ENCODE results near the gene OR7C1. TPM values are rescaled to one million over a fixed set of nuclear protein-coding genes. Genes with fewer than 3 reads are reported as not detected.

The OR7C1 gene
- total and polyA plus RNA-seq, 2 of the 8 experiments (the other 6 are each of a cell fraction or from before 2014, with no cell fraction given), result not detected

DNA sequence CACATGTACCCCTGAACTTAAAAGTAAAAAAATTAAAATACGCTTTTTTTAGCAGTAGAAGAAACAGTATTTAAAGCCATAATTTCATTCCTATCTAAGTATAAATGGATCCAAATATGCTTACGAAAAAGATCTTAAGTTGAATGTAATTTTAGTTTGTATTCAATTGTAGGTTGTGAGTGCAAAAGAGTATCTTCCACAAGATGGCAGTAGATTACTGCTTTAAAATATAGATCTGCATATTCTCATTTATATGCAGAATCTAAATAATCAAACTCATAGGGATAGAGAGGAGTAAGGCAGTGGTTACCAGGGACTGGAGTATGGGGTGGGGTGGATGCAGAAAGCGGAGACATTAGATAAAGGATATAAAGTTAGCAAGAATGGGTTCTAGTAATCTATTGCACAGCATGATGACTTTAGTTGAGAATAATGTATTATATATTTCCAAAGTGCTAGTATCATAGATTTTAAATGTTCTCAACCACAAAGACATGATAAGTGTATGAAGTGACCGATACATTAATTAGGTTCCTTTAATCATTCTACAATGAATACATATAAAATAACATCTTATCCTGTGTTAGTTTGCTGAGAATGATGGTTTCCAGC lies 36.7 kb upstream of the OR7C1 start:
- CTCF ChIA-PET (ENCODE audit: partially characterized antibody), result interaction anchor here (0.6 kb wide), 1 partner anchor 277 kb away, joined by 3 read pairs; no protein-coding TSS in a partner anchor
- Histone ChIP-seq H3K27me3 (replicated peaks in 1 of 4; ENCODE audit: control insufficient read depth in 3 of 4, extremely low read depth in 1 of 4, insufficient read depth in 3 of 4, low read length in 3 of 4) (no peaks in the 10 kb centered on the region), H3K56ac (replicated peaks; ENCODE audit: insufficient read length, low read depth, low read length) (no peak overlapping the region), H3K23me2 (ENCODE audit: low read depth, low read length) (no peaks in the 10 kb centered on the region; the same call in 1 of the 2 replicates), H4K20me1 (replicated peaks in 1 of 2; ENCODE audit: control insufficient read depth in 1 of 2, insufficient read depth in 2 of 2, low read length in 2 of 2) (no peaks in the 10 kb centered on the region), H3K4ac (replicated peaks; ENCODE audit: insufficient read length, low read depth, low read length) (no peak overlapping the region), H3K14ac (ENCODE audit: insufficient read length) (no peak overlapping the region), H3K4me3 (ENCODE audit: extremely low read depth in 1 of 4, insufficient read depth in 2 of 4, low read depth in 3 of 4, low read length in 4 of 4) (no peak overlapping the region), H3K4me1 (replicated peaks in 1 of 4; ENCODE audit: control insufficient read depth in 3 of 4, insufficient read depth in 4 of 4, low read length in 3 of 4) (no peaks in the 10 kb centered on the region), H3K4me2 (ENCODE audit: insufficient read depth in 1 of 2, low read depth in 2 of 2, low read length in 2 of 2) (no peak overlapping the region), H2BK120ac (replicated peaks; ENCODE audit: low read depth, low read length) (no peak overlapping the region), H3K18ac (ENCODE audit: extremely low read depth, low read length) (no peak overlapping the region), H3K9me3 (ENCODE audit: insufficient read depth in 2 of 2, low read depth in 1 of 2, low read length in 1 of 2) (peaks cover 35 to 53% of the 10 kb centered on the region in 2 experiments), H3K23ac (ENCODE audit: insufficient read length) (no peak overlapping the region), H3K9ac (replicated peaks in 1 of 4; ENCODE audit: extremely low read depth in 1 of 4, low read depth in 3 of 4, low read length in 3 of 4) (no peak overlapping the region), H4K8ac (ENCODE audit: extremely low read depth, insufficient read depth, low read length) (no peak overlapping the region), H3K36me3 (ENCODE audit: control insufficient read depth in 2 of 4, insufficient read depth in 4 of 4, low read length in 3 of 4) (no peaks in the 10 kb centered on the region), H2AK5ac (ENCODE audit: low read depth, low read length) (no peak overlapping the region), H4K5ac (ENCODE audit: insufficient read length, low read depth, low read length) (no peak overlapping the region), H2BK5ac (ENCODE audit: low read depth, low read length) (no peak overlapping the region), H3K79me1 (ENCODE audit: low read depth, low read length) (no peaks in the 10 kb centered on the region), H3K27ac (ENCODE audit: low read depth, low read length) (no peak overlapping the region), H3K79me2 (ENCODE audit: control insufficient read depth in 1 of 2, insufficient read depth in 2 of 2, low read length in 2 of 2) (no peaks in the 10 kb centered on the region), H2AFZ (ENCODE audit: low read length) (no peak overlapping the region), H4K91ac (replicated peaks; ENCODE audit: insufficient read length, low read length) (no peak overlapping the region), H2BK15ac (ENCODE audit: low read length) (no peak overlapping the region), H2BK12ac (ENCODE audit: low read depth, low read length) (no peak overlapping the region), H2BK20ac (ENCODE audit: low read length) (no peak overlapping the region)
- POLR2A ChIA-PET (ENCODE audit: partially characterized antibody), result no interaction called here
- DNase-seq (ENCODE audit: low read depth in 1 of 2, low spot score in 2 of 2) (no peak), FAIRE-seq (no peak)
- WGBS, 2 experiments (ENCODE audit: extremely low coverage in 1 of 2, insufficient coverage in 1 of 2, insufficient read length in 1 of 2, insufficient replicate concordance in 2 of 2, low coverage in 1 of 2, low lambda C conversion rate in 2 of 2, missing lambda C conversion rate in 1 of 2), result 84% methylated on average over 4 of the region's 4 CpGs; no CpG with 5 or more reads in 1 of the 2 experiments
- TF ChIP-seq, protein P1, sequence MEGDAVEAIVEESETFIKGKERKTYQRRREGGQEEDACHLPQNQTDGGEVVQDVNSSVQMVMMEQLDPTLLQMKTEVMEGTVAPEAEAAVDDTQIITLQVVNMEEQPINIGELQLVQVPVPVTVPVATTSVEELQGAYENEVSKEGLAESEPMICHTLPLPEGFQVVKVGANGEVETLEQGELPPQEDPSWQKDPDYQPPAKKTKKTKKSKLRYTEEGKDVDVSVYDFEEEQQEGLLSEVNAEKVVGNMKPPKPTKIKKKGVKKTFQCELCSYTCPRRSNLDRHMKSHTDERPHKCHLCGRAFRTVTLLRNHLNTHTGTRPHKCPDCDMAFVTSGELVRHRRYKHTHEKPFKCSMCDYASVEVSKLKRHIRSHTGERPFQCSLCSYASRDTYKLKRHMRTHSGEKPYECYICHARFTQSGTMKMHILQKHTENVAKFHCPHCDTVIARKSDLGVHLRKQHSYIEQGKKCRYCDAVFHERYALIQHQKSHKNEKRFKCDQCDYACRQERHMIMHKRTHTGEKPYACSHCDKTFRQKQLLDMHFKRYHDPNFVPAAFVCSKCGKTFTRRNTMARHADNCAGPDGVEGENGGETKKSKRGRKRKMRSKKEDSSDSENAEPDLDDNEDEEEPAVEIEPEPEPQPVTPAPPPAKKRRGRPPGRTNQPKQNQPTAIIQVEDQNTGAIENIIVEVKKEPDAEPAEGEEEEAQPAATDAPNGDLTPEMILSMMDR (IDR thresholded peaks at IDR 0.05; ENCODE audit: control extremely low read depth in 1 of 3, insufficient read depth in 1 of 3, low read depth in 1 of 3, low read length in 3 of 3), result peak in 1 of 3 experiments; percentile 19; a peak in 2 of 4 replicates
- TF ChIP-seq SIX5 (IDR thresholded peaks at IDR 0.05; ENCODE audit: low read depth, low read length) (no peak), RAD21 (IDR thresholded peaks at IDR 0.05 in 1 of 2, conservative IDR thresholded peaks at IDR 0.05 in 1 of 2; ENCODE audit: low read depth in 2 of 2, low read length in 2 of 2) (peak in 1 of 2 experiments; percentile 42; a peak in 3 of 4 replicates)

All from H1 (cell line).